GM12878 (cell line): ENCODE measurements around the gene CCBE1. TPM values are rescaled to one million over a fixed set of nuclear protein-coding genes. Genes with fewer than 3 reads are reported as not detected.

Source experiments
- ATAC-seq: fragments of 200-7000 bp; cut with Tn5 transposase; 3 replicates; pipeline ENCODE4 v1.9.1; 2020; ENCODE audit warnings: mild to moderate bottlenecking, moderate library complexity
- BruUV-seq: library from RNA; stranded (reverse); fragments of 400-500 nt; replicated peaks from 2 replicates; lab custom pipeline; 2021; lab: Mats Ljungman, UMichigan
- CTCF ChIA-PET: fragments of 300-600 bp; sonication (Branson Sonifier 250); formaldehyde crosslinking; extraction: SDS; loops from one replicate; lab custom pipeline; 2021; ENCODE audit warnings: inconsistent platforms; lab: Yijun Ruan, JAX
- POLR2A ChIA-PET: fragments of 350-600 bp; formaldehyde crosslinking; extraction: SDS; loops from one replicate; lab custom pipeline; 2021; ENCODE audit warnings: inconsistent platforms; lab: Charles Lee
- RAD21 ChIA-PET: fragments of 300-600 bp; sonication (Branson Sonifier 250); formaldehyde crosslinking; loops from one replicate; lab custom pipeline; 2023; ENCODE audit warnings: antibody characterized with exemption; ENCODE audit not compliant: unreplicated experiment; lab: Charles Lee
- SMC1A ChIA-PET: fragments of 300-600 bp; sonication (Branson Sonifier 250); formaldehyde crosslinking; loops from one replicate; lab custom pipeline; 2023; ENCODE audit not compliant: unreplicated experiment, uncharacterized antibody; lab: Charles Lee
- DNase-seq: peaks from one replicate; pipeline ENCODE4 v3.0.0-alpha.2; 2011; ENCODE audit warnings: low read depth, low spot score
- FAIRE-seq: peaks from 3 replicates; lab custom pipeline; 2011; peaks lifted over from hg19 to GRCh38; lab: Jason Lieb, UNC
- H2AFZ ChIP-seq: 2 replicates; pipeline ENCODE4 v1.6.0; 2011; ENCODE audit warnings: low read depth, low read length, control low read depth; ENCODE audit not compliant: control insufficient read depth
- H3K27ac ChIP-seq: 2 replicates; pipeline ENCODE4 v1.5.1; 2011; ENCODE audit warnings: control low read depth; ENCODE audit not compliant: control insufficient read depth, insufficient read depth
- H3K27me3 ChIP-seq, 2 experiments: replicated peaks in 1 of 2; 2 replicates each; pipeline versions ENCODE4 v1.6.0 to v1.6.1; 2011; ENCODE audit warnings: low read length in 1 of 2; ENCODE audit not compliant: control insufficient read depth in 2 of 2, insufficient read depth in 2 of 2
- H3K36me3 ChIP-seq, 2 experiments: 2 replicates each; pipeline ENCODE4 v1.5.1; 2011; ENCODE audit warnings: low read length in 1 of 2; ENCODE audit not compliant: control insufficient read depth in 2 of 2, insufficient read depth in 2 of 2
- H3K4me1 ChIP-seq: 2 replicates; pipeline ENCODE4 v1.6.1; 2011; ENCODE audit warnings: mild to moderate bottlenecking, low read length, moderate library complexity, mixed read lengths; ENCODE audit not compliant: control insufficient read depth, insufficient read depth
- H3K4me2 ChIP-seq: 2 replicates; pipeline ENCODE4 v1.6.0; 2011; ENCODE audit warnings: control low read depth; ENCODE audit not compliant: control insufficient read depth, insufficient read depth
- H3K4me3 ChIP-seq: fragments of 200-600 bp; sonication (generic); 2 replicates; pipeline ENCODE4 v1.5.1; 2016
- H3K79me2 ChIP-seq: 2 replicates; pipeline ENCODE4 v1.6.0; 2011; ENCODE audit warnings: low read length; ENCODE audit not compliant: control insufficient read depth, insufficient read depth
- H3K9ac ChIP-seq: 2 replicates; pipeline ENCODE4 v1.8.0; 2011; ENCODE audit warnings: low read length, control low read depth, mixed read lengths; ENCODE audit not compliant: control insufficient read depth, insufficient read depth
- H3K9me3 ChIP-seq: replicated peaks from 3 replicates; pipeline ENCODE4 v1.5.1; 2011; ENCODE audit warnings: mild to moderate bottlenecking, low read length; ENCODE audit not compliant: control insufficient read depth, insufficient read depth
- H4K20me1 ChIP-seq: 2 replicates; pipeline ENCODE4 v1.6.0; 2011; ENCODE audit not compliant: control insufficient read depth, insufficient read depth
- BACH1 ChIP-seq: fragments of 450-650 bp; IDR thresholded peaks from 2 replicates; pipeline ENCODE4 v1.6.1; 2017; ENCODE audit warnings: mild to moderate bottlenecking, borderline replicate concordance
- BCL11A ChIP-seq: IDR thresholded peaks from 2 replicates; pipeline ENCODE4 v1.6.1; 2011; ENCODE audit warnings: low read depth, low read length
- CBX3 ChIP-seq: fragments of 200-600 bp; sonication (generic); IDR thresholded peaks from 2 replicates; pipeline ENCODE4 v1.6.1; 2016; ENCODE audit warnings: low read depth, borderline replicate concordance
- E4F1 ChIP-seq: fragments of 450-650 bp; IDR thresholded peaks from 2 replicates; pipeline ENCODE4 v1.6.1; 2018; ENCODE audit warnings: borderline replicate concordance, mild to moderate bottlenecking; ENCODE audit not compliant: partially characterized antibody
- EED ChIP-seq: sonication (generic); IDR thresholded peaks from 2 replicates; pipeline ENCODE4 v1.6.1; 2016; ENCODE audit warnings: antibody characterized with exemption, low read depth
- EZH2 ChIP-seq: IDR thresholded peaks from 2 replicates; pipeline ENCODE4 v1.6.1; 2012; ENCODE audit warnings: low read depth, mild to moderate bottlenecking, control low read depth, inconsistent platforms, low read length, borderline replicate concordance; ENCODE audit not compliant: control insufficient read depth
- FOS ChIP-seq: IDR thresholded peaks from 3 replicates; pipeline ENCODE4 v1.6.1; 2011; ENCODE audit warnings: borderline replicate concordance; ENCODE audit not compliant: insufficient read length; ENCODE audit errors: extremely low read depth
- GATAD2B ChIP-seq: fragments of 450-650 bp; conservative IDR thresholded peaks from 2 replicates; pipeline ENCODE4 v1.6.1; 2017; ENCODE audit warnings: low read depth, mild to moderate bottlenecking, moderate library complexity
- KLF5 ChIP-seq: fragments of 450-650 bp; IDR thresholded peaks from 2 replicates; pipeline ENCODE4 v1.6.1; 2014; ENCODE audit warnings: mild to moderate bottlenecking; ENCODE audit not compliant: partially characterized antibody
- MYB ChIP-seq: fragments of 150-350 bp; IDR thresholded peaks from 2 replicates; pipeline ENCODE4 v1.6.1; 2014; ENCODE audit warnings: mild to moderate bottlenecking, low read depth, low read length, borderline replicate concordance
- NR2C1 ChIP-seq: fragments of 450-650 bp; IDR thresholded peaks from 2 replicates; pipeline ENCODE4 v1.6.1; 2017; ENCODE audit warnings: antibody characterized with exemption, mild to moderate bottlenecking, moderate library complexity
- POLR2AphosphoS2 ChIP-seq: IDR thresholded peaks from 2 replicates; pipeline ENCODE4 v1.6.1; 2011; ENCODE audit warnings: low read depth, mild to moderate bottlenecking, low read length, improper control_type of control experiment, moderate library complexity
- RAD21 ChIP-seq: IDR thresholded peaks from 2 replicates; pipeline ENCODE4 v1.6.1; 2011; ENCODE audit warnings: mild to moderate bottlenecking, low read depth, low read length, moderate library complexity; ENCODE audit not compliant: insufficient read depth
- RUNX3 ChIP-seq: IDR thresholded peaks from 2 replicates; pipeline ENCODE4 v1.6.1; 2012; ENCODE audit warnings: low read length, inconsistent platforms
- SMAD1 ChIP-seq: fragments of 450-650 bp; IDR thresholded peaks from 2 replicates; pipeline ENCODE4 v1.6.1; 2018; ENCODE audit warnings: mild to moderate bottlenecking, low read depth; ENCODE audit not compliant: partially characterized antibody
- WGBS: methylation state at CpG from one replicate; pipeline ENCODE4 v1.1.6; 2016; ENCODE audit warnings: low lambda C conversion rate; ENCODE audit not compliant: insufficient replicate concordance, insufficient coverage; ENCODE audit errors: missing lambda C conversion rate; 5-methylcytosine and 5-hydroxymethylcytosine counted together
- in situ Hi-C: fragments of 300-500 bp; cut with MboI; formaldehyde crosslinking; loops from 9 replicates; pipeline ENCODE4 v1.14.3; 2018; ENCODE audit warnings: mixed read lengths
- intact Hi-C: fragments of 100-400 bp; cut with micrococcal nuclease; formaldehyde crosslinking; loops from one replicate; pipeline ENCODE4 v1.14.2; 2022; ENCODE audit not compliant: unreplicated experiment
- polyA plus RNA-seq, 11 experiments: library from polyadenylated mRNA; depleted of rRNA in 4 of 11; unstranded in 6 of 11; stranded (reverse) in 5 of 11; fragments of >200 nt; fragmentation: Nextera tagmentation in 4 of 11; fragmentation: Illumina TruSeq in 1 of 11; extraction: Ambion mirVana in 4 of 11; extraction: Trizol in 1 of 11; gene quantifications; 1 replicate in 1 of 11; 2 replicates in 10 of 11; pipeline versions ENCODE4 v1.2.1 to v1.2.3, GENCODE V29; 2011 to 2016; ENCODE audit warnings: inconsistent platforms in 2 of 11, missing spikeins in 2 of 11, low read depth in 1 of 11
- total RNA-seq, 4 experiments: library from RNA; depleted of rRNA in 3 of 4; stranded (reverse); fragments of >200 nt in 3 of 4; fragmentation: Illumina TruSeq in 1 of 4; extraction: Trizol in 1 of 4; gene quantifications; 2 replicates each; pipeline versions ENCODE4 v1.2.1 to v1.2.3, GENCODE V29; 2013 to 2021

The CCBE1 gene
- total and polyA plus RNA-seq, 10 of the 15 experiments (the other 5 are each of a cell fraction or from before 2014, with no cell fraction given), result 0.03 to 0.49 (median 0.04) TPM; not detected in 7

GRCh38 chr18:59624369-59624765 is 72.9 kb downstream of the CCBE1 start:
- Histone ChIP-seq H3K27ac (no peak overlapping the region), H3K9ac (no peak overlapping the region)
- DNase-seq, result no peak
- TF ChIP-seq GATAD2B, result no peak
- TF ChIP-seq NR2C1, result no peak
- no peak for TF ChIP-seq RAD21
- TF ChIP-seq EED, result no peak
- no peak for TF ChIP-seq KLF5
- TF ChIP-seq CBX3, result no peak
- TF ChIP-seq, all 136 proteins: peak for 0
- RAD21 ChIA-PET, result interaction anchor here (1.3 kb wide), 1 partner anchor 199 kb away, joined by 3 read pairs; no protein-coding TSS in a partner anchor
- POLR2A ChIA-PET, result no interaction called here
- no TSS peak for BruUV-seq
- Histone ChIP-seq H3K36me3 (no peaks in the 10 kb centered on the region), H3K4me1 (no peaks in the 10 kb centered on the region), H3K9me3 (no peaks in the 10 kb centered on the region), H3K4me3 (no peak overlapping the region), H4K20me1 (no peaks in the 10 kb centered on the region), H3K4me2 (no peak overlapping the region), H3K79me2 (no peaks in the 10 kb centered on the region), H3K27me3 (peaks cover 0 to 5% of the 10 kb centered on the region in 2 experiments; a peak in 2 of 4 replicates), H2AFZ (no peak overlapping the region)
- in situ Hi-C loops, result no loop called here
- SMC1A ChIA-PET, result no interaction called here
- CTCF ChIA-PET, result interaction anchor here (1.0 kb wide), 1 partner anchor 166 kb away, joined by 3 read pairs; no protein-coding TSS in a partner anchor
- 0% methylated on average over 2 of the region's 2 CpGs for WGBS
- intact Hi-C loops, result no loop called here
- ATAC-seq, result no peak
- FAIRE-seq, result no peak

DNA sequence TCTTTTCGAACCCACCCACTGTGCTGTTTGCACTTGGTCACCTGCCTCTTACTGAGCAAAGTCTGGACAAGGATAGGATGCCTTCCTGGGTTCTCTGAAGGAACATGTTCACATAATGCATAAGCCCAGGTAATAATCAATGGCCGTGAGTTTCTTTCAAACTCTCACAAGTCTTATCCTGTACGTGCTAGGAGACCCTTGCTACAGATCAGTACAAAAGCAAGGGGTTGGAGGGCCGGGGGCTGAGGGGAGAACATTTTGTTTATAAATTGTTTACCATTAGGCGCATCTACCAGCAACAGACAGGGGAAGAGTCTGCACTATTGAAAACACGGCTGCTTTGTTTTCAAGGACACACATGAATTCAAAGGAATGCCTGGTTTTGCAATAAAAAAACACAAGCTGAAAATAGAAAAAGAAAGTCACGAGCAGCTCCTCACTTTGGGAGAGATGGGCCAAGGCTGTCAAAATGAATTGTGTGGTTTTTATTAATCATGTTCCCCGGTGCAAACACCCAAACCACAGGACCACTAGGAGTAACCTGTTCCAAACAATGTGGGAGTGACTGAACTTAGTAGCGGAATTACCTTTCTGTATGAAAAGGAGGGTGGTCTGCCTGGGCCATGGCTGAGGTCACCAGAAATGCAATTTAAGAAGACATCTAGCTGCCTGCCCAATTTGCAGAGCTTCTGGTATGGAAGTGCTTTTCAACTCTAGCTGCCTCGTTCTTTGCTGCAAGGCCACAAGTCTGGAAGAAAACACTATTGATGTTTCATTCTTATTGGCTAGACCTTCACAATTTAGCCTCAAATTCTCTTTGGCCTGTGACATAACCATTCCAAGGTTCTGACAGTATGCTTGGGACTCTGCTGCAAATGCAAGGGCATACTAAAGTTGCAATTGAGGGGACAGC is 73.5 kb downstream of the CCBE1 start:
- no peaks in the 10 kb centered on the region for H3K79me2 ChIP-seq
- ChIA-PET SMC1A (no interaction called here), CTCF (interaction anchor here (2.1 kb wide), 1 partner anchor 8 kb away, joined by 5 read pairs; no protein-coding TSS in a partner anchor), POLR2A (interaction anchor here (0.6 kb wide), 1 partner anchor 1208 kb away, joined by 6 read pairs; no protein-coding TSS in a partner anchor), RAD21 (no interaction called here)
- H3K4me3 ChIP-seq, result no peak overlapping the region
- H4K20me1 ChIP-seq, result no peaks in the 10 kb centered on the region
- no peak for DNase-seq
- BruUV-seq, result no TSS peak
- ATAC-seq, result no peak
- H3K9me3 ChIP-seq, result no peaks in the 10 kb centered on the region
- H3K27ac ChIP-seq, result no peak overlapping the region
- H3K4me2 ChIP-seq, result no peak overlapping the region
- WGBS, result 15% methylated on average over 10 of the region's 10 CpGs
- no peak for FAIRE-seq
- no peak overlapping the region for H3K9ac ChIP-seq
- H3K27me3 ChIP-seq, result peaks cover 0 to 6% of the 10 kb centered on the region in 2 experiments; a peak in 2 of 4 replicates
- H2AFZ ChIP-seq, result no peak overlapping the region
- H3K4me1 ChIP-seq, result no peaks in the 10 kb centered on the region
- intact Hi-C loops (no loop called here), in situ Hi-C loops (no loop called here)
- no peaks in the 10 kb centered on the region for H3K36me3 ChIP-seq
- TF ChIP-seq EZH2, result no peak
- TF ChIP-seq BACH1, result no peak
- TF ChIP-seq MYB, result no peak
- TF ChIP-seq SMAD1, result no peak
- no peak for TF ChIP-seq E4F1
- TF ChIP-seq POLR2AphosphoS2, result no peak
- TF ChIP-seq RUNX3, result no peak
- no peak for TF ChIP-seq BCL11A
- no peak for TF ChIP-seq KLF5
- no peak for TF ChIP-seq FOS
